Esophagus (tissue), 2 donors: ENCODE measurements around the gene CERS3. TPM values are rescaled to one million over a fixed set of nuclear protein-coding genes. Genes with fewer than 3 reads are reported as not detected.

ENCODE experiments used
- polyA plus RNA-seq, 2 donors: library from polyadenylated mRNA; stranded (reverse); fragments of 200-250 nt; gene quantifications; one replicate each; pipeline ENCODE4 v1.2.3, GENCODE V29; 2013
- donor health status: healthy with polysubstance abuse.
- donor health status: Bipolar disorder and iron deficiency.

The CERS3 gene
- polyA plus RNA-seq, 2 donors, result 65.4 to 69.9 TPM

Other genes with a start within 250 kb of the CERS3 start
- 1 to 10 TPM; 2.1 to 6.9 TPM for gene ADAMTS17, start 187.0 kb downstream of the CERS3 start, polyA plus RNA-seq
- 10 to 100 TPM in 1 of 2 donors, 1 to 10 TPM in 1; 5.9 to 10.6 TPM for gene LINS1, start 73.2 kb upstream of the CERS3 start, polyA plus RNA-seq
- gene ASB7, start 73.6 kb upstream of the CERS3 start, polyA plus RNA-seq, result 1 to 10 TPM; 1.9 to 3.5 TPM